K562 (cell line): ENCODE data around the gene RBBP5. TPM values are rescaled to one million over a fixed set of nuclear protein-coding genes. Genes with fewer than 3 reads are reported as not detected.

Experiments
- ATAC-seq: fragments of 200-7000 bp; cut with Tn5 transposase; 3 replicates; pipeline ENCODE4 v1.9.1; 2020; ENCODE audit warnings: moderate library complexity
- BruUV-seq: library from RNA; stranded (reverse); fragments of 400-500 nt; replicated peaks from 2 replicates; lab custom pipeline; 2021; lab: Mats Ljungman, UMichigan
- CTCF ChIA-PET: fragments of 300-600 bp; formaldehyde crosslinking; extraction: SDS; loops from one replicate; lab custom pipeline; 2021; ENCODE audit warnings: low intra/inter-chr PET ratio; lab: Yijun Ruan, JAX
- POLR2A ChIA-PET: fragments of 300-600, 350-650 bp; sonication (Branson Sonifier 250); formaldehyde crosslinking; extraction: SDS; loops from one replicate; lab custom pipeline; 2021; ENCODE audit warnings: antibody characterized with exemption, inconsistent platforms; lab: Yijun Ruan, JAX
- DNase-seq, 4 experiments: peaks; one replicate each; pipeline versions ENCODE4 v3.0.0 to v3.0.0-alpha.2; 2011 to 2018; ENCODE audit warnings: low spot score in 3 of 4, mixed read lengths in 3 of 4; ENCODE audit errors: extremely low read depth in 1 of 4
- FAIRE-seq: peaks from 2 replicates; lab custom pipeline; 2011; peaks lifted over from hg19 to GRCh38; lab: Jason Lieb, UNC
- H2AFZ ChIP-seq: 2 replicates; pipeline ENCODE4 v1.6.0; 2011; ENCODE audit warnings: low read depth, low read length, control low read depth, inconsistent platforms
- H3K27ac ChIP-seq: fragments of 200-600 bp; 3 replicates; pipeline ENCODE4 v1.8.0; 2011; ENCODE audit warnings: low read depth, mild to moderate bottlenecking, control low read depth, inconsistent platforms, low read length, moderate library complexity, mixed read lengths; ENCODE audit errors: extremely low read depth
- H3K27me3 ChIP-seq, 2 experiments: fragments of 300-600 bp in 1 of 2; 2 replicates in 1 of 2; 3 replicates in 1 of 2; pipeline versions ENCODE4 v1.6.0 to v1.8.0; 2011; ENCODE audit warnings: inconsistent platforms in 2 of 2, low read length in 2 of 2, mild to moderate bottlenecking in 1 of 2, mixed read lengths in 1 of 2, moderate library complexity in 1 of 2; ENCODE audit not compliant: control insufficient read depth in 2 of 2, insufficient read depth in 2 of 2
- H3K36me3 ChIP-seq: fragments of 300-600 bp; 3 replicates; pipeline ENCODE4 v1.8.0; 2011; ENCODE audit warnings: mild to moderate bottlenecking, low read length, inconsistent platforms; ENCODE audit not compliant: control insufficient read depth, insufficient read depth
- H3K4me1 ChIP-seq, 2 experiments: fragments of 200-600 bp in 1 of 2; replicated peaks in 1 of 2; 2 replicates in 1 of 2; 3 replicates in 1 of 2; pipeline versions ENCODE4 v1.5.1 to v1.8.0; 2011; ENCODE audit warnings: inconsistent platforms in 2 of 2, low read length in 2 of 2, mild to moderate bottlenecking in 1 of 2, mixed read lengths in 1 of 2, moderate library complexity in 1 of 2; ENCODE audit not compliant: control insufficient read depth in 2 of 2, insufficient read depth in 2 of 2
- H3K4me2 ChIP-seq: 2 replicates; pipeline ENCODE4 v1.6.1; 2011; ENCODE audit warnings: low read length, control low read depth, inconsistent platforms, mixed read lengths; ENCODE audit not compliant: insufficient read depth
- H3K4me3 ChIP-seq: fragments of 200-600 bp; sonication (generic), shearing (Covaris generic); 2 replicates; pipeline ENCODE4 v1.5.1; 2016; ENCODE audit warnings: control low read depth, inconsistent platforms
- H3K79me2 ChIP-seq: fragments of 200-600 bp; 3 replicates; pipeline ENCODE4 v1.8.0; 2011; ENCODE audit warnings: low read length, inconsistent platforms; ENCODE audit not compliant: control insufficient read depth, insufficient read depth
- H3K9ac ChIP-seq, 2 experiments: 2 replicates each; pipeline versions ENCODE4 v1.6.0 to v1.6.1; 2011; ENCODE audit warnings: low read depth in 2 of 2, low read length in 2 of 2, control low read depth in 1 of 2, inconsistent platforms in 1 of 2, mild to moderate bottlenecking in 1 of 2, mixed read lengths in 1 of 2; ENCODE audit not compliant: insufficient read depth in 1 of 2
- H3K9me1 ChIP-seq: one replicate; pipeline ENCODE4 v1.6.0; 2011; ENCODE audit warnings: inconsistent platforms, mild to moderate bottlenecking, low read length, moderate library complexity; ENCODE audit not compliant: control insufficient read depth, insufficient read depth
- H3K9me3 ChIP-seq: replicated peaks from 2 replicates; pipeline ENCODE4 v1.5.1; 2011; ENCODE audit warnings: low read depth, low read length, inconsistent platforms; ENCODE audit not compliant: control insufficient read depth, insufficient read depth
- H4K20me1 ChIP-seq: replicated peaks from 2 replicates; pipeline ENCODE4 v1.6.1; 2011; ENCODE audit warnings: low read length, inconsistent platforms, mixed read lengths; ENCODE audit not compliant: control insufficient read depth, insufficient read depth
- FOXA1 ChIP-seq: fragments of 450-650 bp; IDR thresholded peaks from 2 replicates; pipeline ENCODE4 v1.6.1; 2016; ENCODE audit warnings: mild to moderate bottlenecking, borderline replicate concordance
- ZNF197 ChIP-seq: fragments of 200-800 bp; sonication (Bioruptor generic); IDR thresholded peaks from 2 replicates; pipeline ENCODE4 v1.6.1; 2016; ENCODE audit warnings: low read depth, missing genetic modification characterization, missing compliant biosample characterization
- ZNF232 ChIP-seq: sonication (generic); formaldehyde crosslinking; IDR thresholded peaks from 2 replicates; pipeline ENCODE4 v1.8.0; 2022; ENCODE audit warnings: mild to moderate bottlenecking, missing genetic modification reagents
- ZNF239 ChIP-seq: fragments of 250-450 bp; sonication (Bioruptor Pico); IDR thresholded peaks from 2 replicates; pipeline ENCODE4 v1.4.0; 2020; ENCODE audit warnings: mild to moderate bottlenecking
- whole genome bisulfite sequencing: fragments of 100-300 bp; shearing (Covaris generic); methylation state at CpG from one replicate; pipeline ENCODE4 v1.1.6; 2016; ENCODE audit warnings: low coverage, mixed read lengths; ENCODE audit not compliant: insufficient coverage; ENCODE audit errors: missing lambda C conversion rate; 5-methylcytosine and 5-hydroxymethylcytosine counted together
- in situ Hi-C: fragments of 300-500 bp; cut with MboI; formaldehyde crosslinking; loops from 4 replicates; pipeline ENCODE4 v1.15.0; 2018; ENCODE audit warnings: inconsistent platforms, mixed read lengths
- intact Hi-C: fragments of 100-400 bp; cut with micrococcal nuclease; formaldehyde crosslinking; loops from 2 replicates; pipeline ENCODE4 v1.14.2; 2022
- polyA plus RNA-seq, 8 experiments: library from polyadenylated mRNA; depleted of rRNA in 4 of 8; stranded (reverse) in 5 of 8; unstranded in 3 of 8; fragments of >200 nt; fragmentation: Nextera tagmentation in 2 of 8; fragmentation: Illumina TruSeq in 1 of 8; extraction: Ambion mirVana in 2 of 8; extraction: Trizol in 1 of 8; gene quantifications; 2 replicates each; pipeline versions ENCODE4 v1.2.1 to v1.2.3, GENCODE V29; 2011 to 2014; ENCODE audit warnings: inconsistent platforms in 1 of 8, missing spikeins in 1 of 8
- total RNA-seq, 7 experiments: library from RNA; depleted of rRNA in 6 of 7; stranded (reverse); fragments of >200 nt in 6 of 7; fragmentation: Illumina TruSeq in 2 of 7; extraction: Trizol in 2 of 7; gene quantifications; 2 replicates each; pipeline versions ENCODE4 v1.2.1 to v1.2.3, GENCODE V29; 2011 to 2021; ENCODE audit warnings: low replicate concordance in 1 of 7
- TF ChIP-seq, protein P1 (sequence below): fragments of 250-450 bp; sonication (Bioruptor Pico); IDR thresholded peaks from 2 replicates; pipeline ENCODE4 v1.4.0; 2020

Gene RBBP5
- total and polyA plus RNA-seq, 9 of the 15 experiments (the other 6 are each of a cell fraction or from before 2014, with no cell fraction given) = 17.2 to 37.4 (median 28.4) TPM

DNA sequence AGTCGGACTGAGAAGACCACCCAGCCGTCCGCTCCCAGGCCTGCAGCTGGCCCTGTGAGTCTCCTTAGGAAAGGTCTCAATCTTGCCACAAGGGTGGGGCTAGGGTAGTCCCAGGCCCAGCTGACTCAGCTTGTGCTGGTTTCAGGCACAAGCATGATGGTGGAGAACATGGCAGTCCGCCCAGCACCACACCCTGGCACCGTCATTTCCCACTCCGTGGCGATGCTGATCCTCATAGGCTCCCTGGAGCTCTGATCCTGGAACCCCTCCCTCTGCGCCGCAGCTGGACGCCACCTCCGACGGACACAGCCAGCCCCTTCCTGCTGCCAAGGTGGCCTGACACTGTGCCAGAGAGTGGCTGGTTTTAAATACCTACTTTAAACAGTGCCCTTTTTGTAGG lies 48.3 kb downstream of the RBBP5 start:
- ChIA-PET CTCF (interaction anchor here (0.9 kb wide), 1 partner anchor 10 kb away, joined by 5 read pairs; no protein-coding TSS in a partner anchor), POLR2A (interaction anchor here (0.7 to 3.9 kb wide), 2 partner anchors 12 to 236 kb away, joined by 3 to 24 read pairs; partner anchors contain the start of gene TMEM81)
- H3K9me3 ChIP-seq = no peaks in the 10 kb centered on the region
- 16% methylated on average over 12 of the region's 12 CpGs for WGBS
- H3K79me2 ChIP-seq = no peaks in the 10 kb centered on the region
- no peaks in the 10 kb centered on the region for H3K36me3 ChIP-seq
- intact Hi-C loops (no loop called here), in situ Hi-C loops (no loop called here)
- DNase-seq (no peak), ATAC-seq (peak; percentile 10; the same call in 1 of the 3 replicates), FAIRE-seq (no peak)
- no peak overlapping the region for H3K4me3 ChIP-seq
- H3K27me3 ChIP-seq = peaks cover 42 to 65% of the 10 kb centered on the region in 2 experiments
- peaks cover 20% of the 10 kb centered on the region; the same call in 1 of the 2 replicates for H4K20me1 ChIP-seq
- no peak for TF ChIP-seq ZNF197
- no peak for TF ChIP-seq FOXA1
- TF ChIP-seq ZNF239 (CRISPR knock-in tag) = no peak
- no peak for TF ChIP-seq ZNF232 (CRISPR knock-in tag)
- TF ChIP-seq, protein P1, sequence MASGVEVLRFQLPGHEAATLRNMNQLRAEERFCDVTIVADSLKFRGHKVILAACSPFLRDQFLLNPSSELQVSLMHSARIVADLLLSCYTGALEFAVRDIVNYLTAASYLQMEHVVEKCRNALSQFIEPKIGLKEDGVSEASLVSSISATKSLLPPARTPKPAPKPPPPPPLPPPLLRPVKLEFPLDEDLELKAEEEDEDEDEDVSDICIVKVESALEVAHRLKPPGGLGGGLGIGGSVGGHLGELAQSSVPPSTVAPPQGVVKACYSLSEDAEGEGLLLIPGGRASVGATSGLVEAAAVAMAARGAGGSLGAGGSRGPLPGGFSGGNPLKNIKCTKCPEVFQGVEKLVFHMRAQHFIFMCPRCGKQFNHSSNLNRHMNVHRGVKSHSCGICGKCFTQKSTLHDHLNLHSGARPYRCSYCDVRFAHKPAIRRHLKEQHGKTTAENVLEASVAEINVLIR (CRISPR knock-in tag) = no peak
- no peak overlapping the region for H3K27ac ChIP-seq
- no peaks in the 10 kb centered on the region for H3K9me1 ChIP-seq
- H2AFZ ChIP-seq = no peak overlapping the region
- no TSS peak for BruUV-seq
- H3K4me1 ChIP-seq = peaks cover 7 to 12% of the 10 kb centered on the region in 2 experiments; a peak in 1 of 5 replicates
- no peak overlapping the region for H3K4me2 ChIP-seq
- H3K9ac ChIP-seq = no peak overlapping the region
